IgD-negative memory B cell (primary cell): ENCODE results near the gene DOCK8. TPM values are rescaled to one million over a fixed set of nuclear protein-coding genes. Genes with fewer than 3 reads are reported as not detected.
"Not testable (repeated sequence)": the region's sequence is repeated elsewhere in the genome, so short reads cannot be mapped to it uniquely, and the experiment has no call there.

Experiments used
- H3K27ac Mint-ChIP-seq, 3 donors: one replicate each; pipeline ENCODE4 v1.8.0; 2020 to 2022; ENCODE audit warnings: mild to moderate bottlenecking in 3 of 3, mixed read lengths in 3 of 3, moderate library complexity in 1 of 3
- H3K27me3 Mint-ChIP-seq: one replicate; pipeline ENCODE4 v1.8.0; 2021; ENCODE audit warnings: mixed read lengths
- H3K36me3 Mint-ChIP-seq: one replicate; pipeline ENCODE4 v1.8.0; 2020; ENCODE audit warnings: mild to moderate bottlenecking, mixed read lengths
- H3K4me1 Mint-ChIP-seq, 3 donors: one replicate each; pipeline ENCODE4 v1.8.0; 2020 to 2022; ENCODE audit warnings: mixed read lengths in 3 of 3, mild to moderate bottlenecking in 1 of 3
- H3K4me3 Mint-ChIP-seq, 4 donors: one replicate each; pipeline ENCODE4 v1.8.0; 2020 to 2022; ENCODE audit warnings: mild to moderate bottlenecking in 4 of 4, mixed read lengths in 4 of 4, moderate library complexity in 3 of 4
- H3K9me3 Mint-ChIP-seq, 3 donors: one replicate each; pipeline ENCODE4 v1.8.0; 2020 to 2021; ENCODE audit warnings: mixed read lengths in 3 of 3, mild to moderate bottlenecking in 1 of 3
- polyA plus RNA-seq: library from polyadenylated mRNA; unstranded; fragments of 300-500 nt; fragmentation: Illumina TruSeq; gene quantifications from one replicate; pipeline ENCODE4 v1.2.3, GENCODE V29; 2021

The DOCK8 gene
- polyA plus RNA-seq: 76.8 TPM

- Mint-ChIP-seq H3K4me3 (peak within 1 kb of the TSS in 3 of 4 donors; percentile 88 to 98 (median 96)), H3K27me3 (no peaks in the 10 kb centered on the region), H3K4me1 (peaks cover 22 to 32% (median 28%) of the 10 kb centered on the region in 3 donors), H3K9me3 (no peaks in the 10 kb centered on the region), H3K36me3 (no peaks in the 10 kb centered on the region), H3K27ac (peak within 1 kb of the TSS; percentile 72 to 87 (median 79))
Observed at GRCh38 chr9:214648-215493, at the start of gene DOCK8. Gene DOCK8 (plus strand): TSS chr9:214865. CDS start chr9:214977, 112 bp downstream.

- not testable (repeated sequence) for H3K27me3 Mint-ChIP-seq, H3K36me3 Mint-ChIP-seq, H3K9me3 Mint-ChIP-seq, H3K27ac Mint-ChIP-seq, H3K4me1 Mint-ChIP-seq, H3K4me3 Mint-ChIP-seq
Observed at GRCh38 chr9:169757-170156, 44.9 kb upstream of the DOCK8 start.

- H3K4me1 Mint-ChIP-seq, H3K9me3 Mint-ChIP-seq, H3K27me3 Mint-ChIP-seq, H3K36me3 Mint-ChIP-seq: not testable (repeated sequence)
- Mint-ChIP-seq H3K27ac (peak overlapping the region; percentile 81 to 95 (median 93)), H3K4me3 (peak overlapping the region; percentile 67 to 81 (median 72))
Observed at GRCh38 chr9:178140-178825, 36.4 kb upstream of the DOCK8 start.

- not testable (repeated sequence) for H3K4me1 Mint-ChIP-seq, H3K27me3 Mint-ChIP-seq, H3K36me3 Mint-ChIP-seq, H3K9me3 Mint-ChIP-seq
- Mint-ChIP-seq H3K4me3 (peak within 1 kb of the TSS; percentile 67 to 81 (median 72)), H3K27ac (peak within 1 kb of the TSS; percentile 81 to 95 (median 93))
Observed at GRCh38 chr9:178970-179383, 35.7 kb upstream of the DOCK8 start, which contains the start of gene ZNG1A. Gene ZNG1A (minus strand): TSS chr9:179056. CDS start chr9:178969, 87 bp downstream.

GRCh38 chr9:199601-200000 is 15.1 kb upstream of the DOCK8 start:
- H3K36me3 Mint-ChIP-seq, H3K27me3 Mint-ChIP-seq, H3K4me3 Mint-ChIP-seq, H3K9me3 Mint-ChIP-seq, H3K27ac Mint-ChIP-seq, H3K4me1 Mint-ChIP-seq: not testable (repeated sequence)

- Mint-ChIP-seq H3K4me1 (peaks cover 0 to 3% (median 0%) of the 10 kb centered on the region in 3 donors), H3K27me3 (no peaks in the 10 kb centered on the region), H3K27ac (no peak overlapping the region), H3K4me3 (no peak overlapping the region), H3K9me3 (no peaks in the 10 kb centered on the region), H3K36me3 (no peaks in the 10 kb centered on the region)
Observed at GRCh38 chr9:206481-206880, 8.2 kb upstream of the DOCK8 start.

- Mint-ChIP-seq H3K4me1 (peaks cover 0 to 6% (median 0%) of the 10 kb centered on the region in 3 donors), H3K4me3 (no peak overlapping the region), H3K36me3 (no peaks in the 10 kb centered on the region), H3K27ac (no peak overlapping the region), H3K27me3 (no peaks in the 10 kb centered on the region), H3K9me3 (no peaks in the 10 kb centered on the region)
Observed at GRCh38 chr9:209143-209758, 5.4 kb upstream of the DOCK8 start.

- Mint-ChIP-seq H3K36me3 (no peaks in the 10 kb centered on the region), H3K9me3 (no peaks in the 10 kb centered on the region), H3K27ac (no peak overlapping the region), H3K27me3 (no peaks in the 10 kb centered on the region), H3K4me3 (no peak overlapping the region), H3K4me1 (peaks cover 3 to 9% (median 9%) of the 10 kb centered on the region in 3 donors)
Observed at GRCh38 chr9:211036-211435, 3.6 kb upstream of the DOCK8 start.

- no peaks in the 10 kb centered on the region for H3K9me3 Mint-ChIP-seq
- no peak overlapping the region for H3K4me3 Mint-ChIP-seq
- H3K4me1 Mint-ChIP-seq: peaks cover 7 to 12% (median 10%) of the 10 kb centered on the region in 3 donors
- H3K27me3 Mint-ChIP-seq: no peaks in the 10 kb centered on the region
- no peak overlapping the region for H3K27ac Mint-ChIP-seq
- no peaks in the 10 kb centered on the region for H3K36me3 Mint-ChIP-seq
Observed at GRCh38 chr9:211557-211956, 3.1 kb upstream of the DOCK8 start.

GRCh38 chr9:212297-212696 is 2.4 kb upstream of the DOCK8 start:
- no peaks in the 10 kb centered on the region for H3K9me3 Mint-ChIP-seq
- no peak overlapping the region for H3K4me3 Mint-ChIP-seq
- peaks cover 14 to 20% (median 18%) of the 10 kb centered on the region in 3 donors for H3K4me1 Mint-ChIP-seq
- H3K36me3 Mint-ChIP-seq: no peaks in the 10 kb centered on the region
- H3K27me3 Mint-ChIP-seq: no peaks in the 10 kb centered on the region
- no peak overlapping the region for H3K27ac Mint-ChIP-seq

- Mint-ChIP-seq H3K4me3 (peak overlapping the region in 3 of 4 donors; percentile 86 to 96 (median 88)), H3K27ac (peak overlapping the region; percentile 72 to 87 (median 79)), H3K4me1 (peaks cover 19 to 28% (median 25%) of the 10 kb centered on the region in 3 donors)
- H3K9me3 Mint-ChIP-seq, H3K36me3 Mint-ChIP-seq, H3K27me3 Mint-ChIP-seq: not testable (repeated sequence)
Observed at GRCh38 chr9:213901-214300, 764 bp upstream of the DOCK8 start.

- Mint-ChIP-seq H3K9me3 (no peaks in the 10 kb centered on the region), H3K27ac (peak overlapping the region; percentile 72 to 87 (median 79)), H3K4me3 (peak overlapping the region in 3 of 4 donors; percentile 86 to 96 (median 88)), H3K4me1 (peaks cover 19 to 28% (median 25%) of the 10 kb centered on the region in 3 donors), H3K36me3 (no peaks in the 10 kb centered on the region), H3K27me3 (no peaks in the 10 kb centered on the region)
Observed at GRCh38 chr9:214351-214647, 366 bp upstream of the DOCK8 start.

- Mint-ChIP-seq H3K9me3 (no peaks in the 10 kb centered on the region), H3K27me3 (no peaks in the 10 kb centered on the region), H3K4me1 (peaks cover 27 to 37% (median 31%) of the 10 kb centered on the region in 3 donors), H3K4me3 (peak overlapping the region in 3 of 4 donors; percentile 88 to 98 (median 96)), H3K36me3 (peaks cover 3% of the 10 kb centered on the region), H3K27ac (peak overlapping the region; percentile 25 to 79 (median 72))
Observed at GRCh38 chr9:215631-216155, 1.0 kb downstream of the DOCK8 start.

GRCh38 chr9:216866-217265 is 2.2 kb downstream of the DOCK8 start:
- H3K9me3 Mint-ChIP-seq: no peaks in the 10 kb centered on the region
- H3K27me3 Mint-ChIP-seq: no peaks in the 10 kb centered on the region
- peaks cover 3% of the 10 kb centered on the region for H3K36me3 Mint-ChIP-seq
- H3K27ac Mint-ChIP-seq: peak overlapping the region; percentile 1 to 32 (median 29)
- H3K4me1 Mint-ChIP-seq: peaks cover 31 to 42% (median 32%) of the 10 kb centered on the region in 3 donors
- peak overlapping the region in 3 of 4 donors; percentile 88 to 98 (median 96) for H3K4me3 Mint-ChIP-seq

GRCh38 chr9:217950-218349 is 3.3 kb downstream of the DOCK8 start:
- Mint-ChIP-seq H3K4me1 (peaks cover 40 to 51% (median 40%) of the 10 kb centered on the region in 3 donors), H3K4me3 (peak overlapping the region in 1 of 4 donors; percentile 23), H3K36me3 (peaks cover 3% of the 10 kb centered on the region), H3K9me3 (no peaks in the 10 kb centered on the region), H3K27ac (no peak overlapping the region), H3K27me3 (no peaks in the 10 kb centered on the region)
